HL-60/S4 treated with phorbol 12-myristate 13-acetate at 8.2 ng/mL for 4 days and 3 days (cell line): ENCODE data around the gene PDCD1LG2.

Source experiments
- in situ Hi-C: fragments of 300-500 bp; cut with MboI; formaldehyde crosslinking; loops from 2 replicates; pipeline ENCODE4 v1.15.0; 2022; ENCODE audit warnings: low sequenced_read_pairs

PDCD1LG2 gene

DNA sequence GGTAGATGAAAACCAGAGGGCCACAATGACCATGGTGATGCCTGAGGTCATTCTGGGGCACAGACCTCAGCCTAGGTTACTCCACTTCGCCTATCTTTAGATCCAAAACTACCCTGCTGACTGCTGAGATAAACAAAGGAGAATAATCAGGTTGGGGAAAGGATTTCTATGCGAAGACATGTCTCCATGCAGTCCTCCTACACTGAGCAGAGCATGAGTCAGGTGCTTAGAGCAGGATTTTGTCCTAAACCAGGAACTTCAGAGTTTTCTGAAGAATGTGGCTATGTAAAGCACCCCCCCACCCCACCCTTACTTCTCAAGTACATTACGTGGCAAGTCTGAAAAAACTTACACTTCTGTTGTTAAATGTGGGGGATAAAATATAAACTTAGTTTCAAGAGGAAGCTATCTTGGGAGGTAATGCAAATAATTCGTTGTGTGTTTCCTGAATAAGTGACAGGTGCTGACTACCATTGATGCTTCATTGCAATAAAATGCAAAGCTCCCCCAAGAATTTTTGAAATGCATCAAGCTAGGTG is 19.4 kb downstream of the PDCD1LG2 start:
- in situ Hi-C loops, result no loop called here

- in situ Hi-C loops, result no loop called here
Observed at GRCh38 chr9:5531101-5531882, 21.0 kb downstream of the PDCD1LG2 start.

GRCh38 chr9:5532306-5532705 is 22.0 kb downstream of the PDCD1LG2 start:
- in situ Hi-C loops, result no loop called here

GRCh38 chr9:5532790-5533189 is 22.5 kb downstream of the PDCD1LG2 start:
- in situ Hi-C loops, result no loop called here

GRCh38 chr9:5536684-5537083 is 26.4 kb downstream of the PDCD1LG2 start:
- in situ Hi-C loops, result no loop called here

DNA sequence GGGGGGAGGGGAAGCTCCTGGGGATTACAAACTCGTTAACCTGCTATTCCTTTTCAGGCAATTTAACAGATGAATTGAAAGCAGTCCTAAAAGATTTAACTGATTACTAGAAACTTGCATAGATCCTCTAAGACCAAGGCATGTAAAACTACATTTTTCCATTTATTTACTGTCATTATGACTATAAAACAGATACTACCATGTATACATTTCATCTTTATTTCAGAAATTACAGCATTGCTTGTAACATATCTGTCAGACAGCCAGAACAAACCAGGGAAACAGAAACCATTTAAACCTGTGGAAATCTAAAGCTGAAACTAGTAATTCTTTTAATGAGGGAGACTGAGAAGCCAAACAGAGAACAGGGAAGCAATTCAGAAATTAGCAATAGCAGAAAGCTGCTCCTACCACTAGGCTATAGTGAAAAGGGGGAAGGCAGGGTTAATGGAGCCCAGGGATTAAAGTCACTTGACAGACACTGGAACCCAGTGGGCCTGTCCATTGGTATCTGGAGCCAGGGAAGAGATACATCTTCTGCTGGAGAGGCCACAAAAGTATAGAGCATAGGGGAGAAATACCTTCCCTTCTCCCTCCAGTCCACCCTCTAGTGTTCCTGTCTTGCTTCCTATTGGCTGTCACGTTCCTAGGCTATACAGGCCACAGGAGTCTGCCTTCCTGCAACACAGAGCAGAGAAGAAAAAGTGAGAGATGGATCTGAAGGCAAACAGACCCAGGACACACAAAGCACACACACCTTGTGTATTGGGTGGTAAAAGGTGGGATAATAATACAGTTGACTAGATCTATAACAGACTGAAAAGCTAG is 33.8 kb downstream of the PDCD1LG2 start:
- in situ Hi-C loops, result no loop called here

GRCh38 chr9:5549658-5550650 is 39.6 kb downstream of the PDCD1LG2 start:
- in situ Hi-C loops, result no loop called here

DNA sequence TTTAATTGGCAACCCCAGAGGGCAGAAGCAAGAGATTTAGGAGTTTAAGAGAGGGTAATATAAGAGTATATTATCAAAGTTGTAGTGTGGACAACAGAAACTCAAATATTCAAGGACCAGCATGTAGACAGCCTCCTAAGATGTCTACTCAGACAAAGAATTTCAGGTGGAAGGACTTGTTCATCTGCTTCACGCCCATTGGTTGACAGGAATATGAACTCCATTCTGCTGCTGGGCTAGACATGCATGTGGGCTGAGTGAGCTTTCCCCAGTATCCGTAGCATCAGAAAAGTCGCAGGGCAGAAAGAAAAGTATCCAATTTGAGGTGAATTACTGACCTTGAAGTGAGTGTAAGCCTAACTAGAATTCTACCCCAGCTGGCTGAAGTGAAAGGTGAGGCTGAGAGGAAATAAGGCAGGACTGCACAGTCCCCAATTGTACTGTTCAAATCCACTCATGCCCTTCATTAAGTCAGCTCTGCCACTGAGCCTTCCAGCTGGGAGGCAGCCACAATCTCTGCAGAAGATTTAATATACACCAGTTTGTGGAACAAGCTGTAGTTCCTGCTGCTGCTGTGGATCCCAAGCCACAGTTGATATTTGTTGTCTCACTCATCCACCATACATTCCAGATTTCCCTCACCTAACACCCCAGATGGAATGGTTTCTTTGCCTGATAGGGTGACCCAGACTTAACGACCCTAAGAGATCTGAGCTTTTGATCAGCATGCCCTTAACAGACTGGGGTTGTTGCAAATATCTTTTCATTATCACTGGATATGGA is 41.2 kb downstream of the PDCD1LG2 start:
- in situ Hi-C loops, result no loop called here

- in situ Hi-C loops, result no loop called here
Observed at GRCh38 chr9:5552301-5552700, 42.0 kb downstream of the PDCD1LG2 start.

DNA sequence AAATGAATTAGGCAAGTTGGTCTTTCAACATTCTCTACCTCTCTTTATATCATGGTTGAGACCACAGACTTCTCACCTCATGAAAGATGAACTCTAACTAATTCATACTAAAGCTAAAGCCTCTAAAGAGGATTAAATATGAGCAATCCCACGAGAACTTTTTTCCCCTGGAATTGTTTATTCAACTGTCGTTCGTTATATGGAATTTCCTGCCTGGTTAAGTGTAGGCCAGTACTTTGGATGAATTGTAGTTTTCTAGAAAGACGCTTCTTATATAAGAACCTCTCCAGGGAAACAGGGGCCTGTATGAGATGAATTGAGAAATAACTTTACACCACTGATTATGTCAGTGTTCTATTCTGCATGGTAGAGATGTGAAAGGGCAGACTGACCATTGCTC is 42.9 kb downstream of the PDCD1LG2 start:
- in situ Hi-C loops, result no loop called here

DNA sequence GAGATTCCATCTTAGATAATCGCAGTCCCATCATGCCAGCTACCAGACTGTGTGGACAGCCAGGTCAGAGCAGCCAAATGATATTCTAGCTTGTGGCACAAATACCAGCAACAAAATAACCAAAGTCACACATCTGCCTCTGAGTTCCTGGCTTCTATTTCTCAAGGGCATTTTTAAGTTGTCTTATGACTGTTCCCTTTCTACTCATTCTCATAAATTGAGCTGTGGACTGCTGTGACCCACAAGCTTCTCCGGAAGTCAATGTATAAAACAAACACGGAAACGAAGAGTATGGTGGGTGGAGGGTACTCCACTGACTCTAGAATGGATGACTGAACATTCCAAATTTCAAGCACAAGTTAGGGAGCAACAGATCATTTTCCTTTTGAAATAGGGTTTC is 43.9 kb downstream of the PDCD1LG2 start:
- in situ Hi-C loops, result no loop called here

- in situ Hi-C loops, result no loop called here
Observed at GRCh38 chr9:5556101-5556705, 45.9 kb downstream of the PDCD1LG2 start.

- in situ Hi-C loops, result no loop called here
Observed at GRCh38 chr9:5557606-5558587, 47.6 kb downstream of the PDCD1LG2 start.

DNA sequence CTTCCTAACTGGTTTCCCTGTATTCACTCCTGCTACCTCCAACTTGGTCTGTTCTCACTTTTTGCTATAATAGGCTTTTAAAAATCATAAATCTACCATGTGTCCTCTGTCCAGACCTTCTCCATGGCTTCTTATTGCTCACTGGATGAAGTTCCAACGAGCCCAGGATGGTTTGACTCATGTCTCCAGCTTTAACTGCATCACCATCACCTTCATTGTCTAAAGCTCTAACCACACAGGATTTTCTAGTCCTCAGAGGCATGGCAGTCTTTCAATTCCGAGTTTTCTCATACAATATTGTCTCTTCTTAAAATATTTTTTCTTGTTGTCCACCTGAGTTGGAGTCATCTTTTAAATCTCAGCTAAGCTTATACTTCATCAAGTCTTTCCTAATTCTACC is 49.3 kb downstream of the PDCD1LG2 start:
- in situ Hi-C loops, result no loop called here

GRCh38 chr9:5560443-5561100 is 50.2 kb downstream of the PDCD1LG2 start:
- in situ Hi-C loops, result no loop called here

- in situ Hi-C loops, result no loop called here
Observed at GRCh38 chr9:5561828-5562488, 51.6 kb downstream of the PDCD1LG2 start.

GRCh38 chr9:5562806-5563416 is 52.6 kb downstream of the PDCD1LG2 start:
- in situ Hi-C loops, result no loop called here
